Stomach (tissue), 9 donors: ENCODE data around the gene GULP1. TPM values are rescaled to one million over a fixed set of nuclear protein-coding genes. Genes with fewer than 3 reads are reported as not detected.

Experiments used
- DNase-seq, 2 donors: peaks; one replicate each; pipeline versions ENCODE4 v3.0.0 to v3.0.0-alpha.2; 2013 to 2019
- H3K27ac ChIP-seq, 5 donors: fragments of 200-600 bp in 4 of 5; sonication (generic) in 4 of 5; one replicate each; pipeline ENCODE4 v1.5.1; 2013 to 2019; ENCODE audit warnings: mild to moderate bottlenecking in 1 of 5, moderate library complexity in 1 of 5
- H3K27me3 ChIP-seq, 3 donors: fragments of 200-600 bp; sonication (generic); one replicate each; pipeline ENCODE4 v1.5.1; 2017 to 2019; ENCODE audit warnings: mixed run types in 1 of 3
- H3K36me3 ChIP-seq, 4 donors: fragments of 200-600 bp; sonication (generic); 1 replicate in 3 of 4; 2 replicates in 1 of 4; pipeline ENCODE4 v1.5.1; 2016 to 2019
- H3K4me1 ChIP-seq, 4 donors: fragments of 200-600 bp; sonication (generic); one replicate each; pipeline ENCODE4 v1.5.1; 2016 to 2019
- H3K4me3 ChIP-seq, 4 donors: fragments of 200-600 bp; sonication (generic) in 3 of 4; one replicate each; pipeline ENCODE4 v1.5.1; 2016 to 2019; ENCODE audit warnings: mild to moderate bottlenecking in 1 of 4
- H3K9me3 ChIP-seq, 4 donors: fragments of 200-600 bp; sonication (generic); one replicate each; pipeline ENCODE4 v1.5.1; 2016 to 2019
- CTCF ChIP-seq, 7 experiments: fragments of 450-650 bp in 4 of 7; fragments of 200-600 bp in 3 of 7; sonication (generic) in 3 of 7; IDR thresholded peaks; one replicate each; pipeline ENCODE4 v1.5.1; 2016 to 2019; ENCODE audit warnings: antibody characterized with exemption in 7 of 7, control low read depth in 2 of 7, mild to moderate bottlenecking in 1 of 7
- EP300 ChIP-seq: sonication (generic); formaldehyde crosslinking; IDR thresholded peaks from one replicate; pipeline ENCODE4 v1.6.1; 2017; ENCODE audit warnings: antibody characterized with exemption
- POLR2A ChIP-seq, 4 donors: fragments of 450-650 bp; IDR thresholded peaks; one replicate each; pipeline ENCODE4 v1.6.1; 2016; ENCODE audit warnings: antibody characterized with exemption in 4 of 4, control low read depth in 2 of 4, mild to moderate bottlenecking in 1 of 4, moderate library complexity in 1 of 4
- POLR2AphosphoS5 ChIP-seq, 3 donors: sonication (generic); formaldehyde crosslinking; IDR thresholded peaks; one replicate each; pipeline ENCODE4 v1.6.1; 2016; ENCODE audit warnings: antibody characterized with exemption in 3 of 3
- WGBS, 5 donors: extraction: QIAGEN DNeasy Blood & Tissue Kit in 3 of 5; methylation state at CpG; one replicate each; pipeline versions ENCODE4 v1.1.5 to v1.1.7; 2013 to 2018; 5-methylcytosine and 5-hydroxymethylcytosine counted together
- intact Hi-C: fragments of 100-400 bp; cut with DNase I; formaldehyde crosslinking; loops from one replicate; pipeline ENCODE4 v1.15.1; 2023; ENCODE audit warnings: low total_unique reads
- polyA plus RNA-seq, 3 donors: library from polyadenylated mRNA; stranded (reverse); fragments of 200-250 nt; gene quantifications; one replicate each; pipeline ENCODE4 v1.2.3, GENCODE V29; 2013
- total RNA-seq, 5 donors: library from RNA; depleted of rRNA; stranded (reverse); fragments of >200 nt; gene quantifications; one replicate each; pipeline versions ENCODE4 v1.1.0 to v1.2.3, GENCODE V29; 2014 to 2016
- donor health status: healthy with polysubstance abuse.
- donor health status: Bipolar disorder and iron deficiency.
- donor health status: healthy.

GULP1 gene
- total and polyA plus RNA-seq, 8 donors = 4.9 to 179 (median 32.8) TPM

- 79 to 95% (median 91%) methylated on average over 4 of the region's 4 CpGs for WGBS, 5 donors
- no peak for DNase-seq
- peaks cover 0 to 20% (median 6%) of the 10 kb centered on the region in 4 donors for H3K4me1 ChIP-seq
Measured at GRCh38 chr2:188309364-188309763, 17.7 kb downstream of the GULP1 start.

GRCh38 chr2:188314314-188315054 lies 22.8 kb downstream of the GULP1 start:
- no peak overlapping the region for H3K4me3 ChIP-seq
- no peak overlapping the region for H3K27ac ChIP-seq
- H3K27me3 ChIP-seq = no peaks in the 10 kb centered on the region
- intact Hi-C loops = no loop called here
- peaks cover 0 to 9% (median 0%) of the 10 kb centered on the region in 4 donors for H3K4me1 ChIP-seq
- H3K36me3 ChIP-seq = peaks cover 0 to 4% (median 0%) of the 10 kb centered on the region in 4 donors
- no peak for TF ChIP-seq CTCF (IDR thresholded peaks at IDR 0.05)
- no peak for TF ChIP-seq EP300
- TF ChIP-seq POLR2AphosphoS5 (IDR thresholded peaks at IDR 0.05) = no peak
- no peak for TF ChIP-seq POLR2A (IDR thresholded peaks at IDR 0.05)
- WGBS, 5 donors = 83 to 90% (median 87%) methylated on average over 6 of the region's 6 CpGs
- DNase-seq = no peak
- H3K9me3 ChIP-seq = peaks cover 0 to 8% (median 3%) of the 10 kb centered on the region in 4 donors

More at GRCh38 chr2:188309364-188309763, 17.7 kb downstream of the GULP1 start:
- intact Hi-C loops = no loop called here
- H3K9me3 ChIP-seq = peaks cover 0 to 6% (median 0%) of the 10 kb centered on the region in 4 donors
- H3K27ac ChIP-seq = no peak overlapping the region
- H3K27me3 ChIP-seq = no peaks in the 10 kb centered on the region
- H3K4me3 ChIP-seq = no peak overlapping the region
- no peak for TF ChIP-seq EP300
- no peak for TF ChIP-seq CTCF (IDR thresholded peaks at IDR 0.05)
- TF ChIP-seq POLR2AphosphoS5 (IDR thresholded peaks at IDR 0.05) = no peak
- no peak for TF ChIP-seq POLR2A (IDR thresholded peaks at IDR 0.05)
- no peaks in the 10 kb centered on the region for H3K36me3 ChIP-seq

GRCh38 chr2:188315750-188316149 lies 24.1 kb downstream of the GULP1 start:
- Histone ChIP-seq H3K4me3 (no peak overlapping the region), H3K4me1 (peaks cover 0 to 14% (median 2%) of the 10 kb centered on the region in 4 donors), H3K27ac (no peak overlapping the region), H3K27me3 (no peaks in the 10 kb centered on the region), H3K36me3 (peaks cover 0 to 4% (median 0%) of the 10 kb centered on the region in 4 donors), H3K9me3 (peaks cover 0 to 8% (median 3%) of the 10 kb centered on the region in 4 donors)
- WGBS, 5 donors = 90 to 97% (median 94%) methylated on average over 4 of the region's 4 CpGs
- intact Hi-C loops = no loop called here
- TF ChIP-seq EP300 (no peak), POLR2A (IDR thresholded peaks at IDR 0.05) (no peak), CTCF (IDR thresholded peaks at IDR 0.05) (no peak), POLR2AphosphoS5 (IDR thresholded peaks at IDR 0.05) (no peak)
- no peak for DNase-seq

- intact Hi-C loops = no loop called here
- 86 to 96% (median 88%) methylated on average over 1 of the region's 1 CpG for WGBS, 5 donors
- H3K36me3 ChIP-seq = peaks cover 0 to 4% (median 0%) of the 10 kb centered on the region in 4 donors
- peaks cover 0 to 14% (median 2%) of the 10 kb centered on the region in 4 donors for H3K4me1 ChIP-seq
- no peak overlapping the region for H3K27ac ChIP-seq
- H3K27me3 ChIP-seq = no peaks in the 10 kb centered on the region
- H3K9me3 ChIP-seq = peaks cover 0 to 8% (median 3%) of the 10 kb centered on the region in 4 donors
- no peak overlapping the region for H3K4me3 ChIP-seq
- TF ChIP-seq POLR2A (IDR thresholded peaks at IDR 0.05) (no peak), EP300 (no peak), CTCF (IDR thresholded peaks at IDR 0.05) (no peak), POLR2AphosphoS5 (IDR thresholded peaks at IDR 0.05) (no peak)
- DNase-seq = no peak
Measured at GRCh38 chr2:188316342-188316741, 24.7 kb downstream of the GULP1 start.
